Measurements from ENCODE around the gene LSM7.

Gene LSM7

DNA sequence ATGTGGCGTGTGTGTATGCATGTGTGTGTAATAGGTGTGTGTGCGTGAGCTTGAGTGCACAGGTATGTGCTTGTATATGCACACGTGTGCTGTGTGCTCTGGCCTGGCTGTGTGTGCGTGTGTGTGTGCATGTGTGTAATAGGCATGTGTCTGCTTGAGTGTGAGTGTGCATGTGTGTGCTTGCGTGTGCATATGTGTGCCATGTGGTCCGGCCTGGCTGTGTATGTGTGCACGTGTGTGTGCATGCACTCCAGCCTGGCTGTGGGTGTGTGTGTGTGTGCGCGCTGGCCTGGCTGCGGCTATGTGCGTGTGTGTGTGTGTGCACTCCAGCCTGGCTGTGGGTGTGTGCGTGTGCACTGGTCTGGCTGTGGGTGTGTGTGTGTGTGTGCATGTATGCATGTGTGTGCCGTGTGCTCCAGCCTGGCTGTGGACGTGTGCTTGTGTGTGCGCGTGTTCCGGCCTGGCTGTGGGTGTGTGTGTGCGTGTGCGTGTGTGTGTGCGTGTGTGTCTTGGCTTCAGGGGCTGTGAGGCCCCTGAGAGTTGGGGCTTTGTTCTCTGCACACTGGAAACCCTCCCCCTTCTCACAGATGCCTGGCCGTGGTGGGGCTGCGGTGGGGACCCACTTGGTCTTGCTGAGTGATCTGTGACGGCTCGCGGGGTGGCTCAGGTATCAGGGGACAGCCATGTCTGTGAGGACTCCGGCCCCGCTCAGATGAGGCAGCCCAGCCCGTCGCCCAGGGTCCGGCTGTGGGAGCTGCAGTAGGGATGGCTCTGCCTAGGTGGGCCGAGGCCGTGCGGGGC is 8.3 kb upstream of the LSM7 start:
- Mint-ChIP-seq H3K9me3 (peaks cover 9% of the 10 kb centered on the region), H3K36me3 (ENCODE audit: low read depth) (peaks cover 11% of the 10 kb centered on the region), H3K4me3 (no peak overlapping the region), H3K4me1 (ENCODE audit: low read depth) (peaks cover 8% of the 10 kb centered on the region), H3K27me3 (ENCODE audit: low read depth) (no peaks in the 10 kb centered on the region), H3K27ac (peak overlapping the region; percentile 27)
- no peak for DNase-seq (ENCODE audit: low spot score)

DNA sequence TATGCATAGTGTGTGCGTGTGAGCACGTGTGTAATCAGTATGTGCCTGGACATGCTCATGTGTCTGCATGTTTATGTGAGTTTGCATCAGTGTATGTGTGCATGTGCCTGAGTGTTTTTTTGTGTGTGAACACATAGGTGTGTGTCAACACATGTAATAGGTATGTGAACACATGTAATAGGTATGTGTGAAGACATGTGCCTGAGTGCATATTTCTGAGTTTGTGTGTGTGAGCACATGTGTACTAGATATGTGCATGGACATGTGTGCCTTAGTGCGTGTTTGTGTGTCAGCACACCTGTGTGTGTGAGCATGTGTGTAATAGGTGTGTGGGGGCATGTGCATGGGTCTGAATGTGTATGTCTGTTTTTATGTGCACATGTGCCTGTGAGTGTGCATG is 7.5 kb upstream of the LSM7 start:
- DNase-seq (ENCODE audit: low spot score) = no peak
- peaks cover 11% of the 10 kb centered on the region for H3K36me3 Mint-ChIP-seq (ENCODE audit: low read depth)
- H3K4me1 Mint-ChIP-seq (ENCODE audit: low read depth) = peaks cover 8% of the 10 kb centered on the region
- peaks cover 9% of the 10 kb centered on the region for H3K9me3 Mint-ChIP-seq
- peak overlapping the region; percentile 73 for H3K27ac Mint-ChIP-seq
- no peaks in the 10 kb centered on the region for H3K27me3 Mint-ChIP-seq (ENCODE audit: low read depth)
- H3K4me3 Mint-ChIP-seq = no peak overlapping the region

DNA sequence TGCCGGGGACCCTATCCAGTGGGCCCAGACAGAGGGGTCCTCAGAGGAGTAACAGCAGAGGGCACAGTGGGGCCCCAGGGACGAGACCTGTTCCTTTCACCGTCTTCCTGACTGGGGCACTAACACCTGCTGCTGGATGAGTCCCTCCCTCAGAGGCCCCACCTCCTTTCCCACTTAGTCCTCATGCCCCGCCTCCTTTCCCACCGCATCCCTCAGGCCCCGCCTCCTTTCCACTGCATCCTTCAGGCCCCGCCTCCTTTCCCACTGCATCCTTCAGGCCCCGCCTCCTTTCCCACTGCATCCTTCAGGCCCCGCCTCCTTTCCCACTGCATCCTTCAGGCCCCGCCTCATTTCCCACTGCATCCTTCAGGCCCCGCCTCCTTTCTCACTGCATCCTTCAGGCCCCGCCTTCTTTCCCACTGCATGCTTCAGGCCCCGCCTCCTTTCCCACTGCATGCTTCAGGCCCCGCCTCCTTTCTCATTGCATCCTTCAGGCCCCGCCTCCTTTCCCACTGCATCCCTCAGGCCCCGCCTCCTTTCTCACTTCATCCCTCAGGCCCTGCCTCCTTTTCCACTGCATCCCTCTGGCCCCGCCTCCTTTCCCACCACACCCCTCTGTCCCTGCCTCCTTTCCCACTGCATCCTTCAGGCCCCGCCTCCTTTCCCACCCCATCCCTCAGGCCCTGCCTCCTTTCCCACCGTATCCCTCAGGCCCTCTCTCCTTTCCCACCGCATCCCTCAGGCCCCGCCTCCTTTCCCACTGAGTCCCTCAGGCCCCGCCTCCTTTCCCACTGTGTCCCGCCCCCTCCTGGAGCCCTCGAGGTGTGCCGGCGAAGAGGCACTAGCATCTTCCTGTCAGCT is 6.8 kb upstream of the LSM7 start:
- H3K4me3 Mint-ChIP-seq = no peak overlapping the region
- no peak for DNase-seq (ENCODE audit: low spot score)
- peak overlapping the region; percentile 73 for H3K27ac Mint-ChIP-seq
- H3K9me3 Mint-ChIP-seq = peaks cover 9% of the 10 kb centered on the region
- peaks cover 8% of the 10 kb centered on the region for H3K4me1 Mint-ChIP-seq (ENCODE audit: low read depth)
- H3K36me3 Mint-ChIP-seq (ENCODE audit: low read depth) = peaks cover 11% of the 10 kb centered on the region
- H3K27me3 Mint-ChIP-seq (ENCODE audit: low read depth) = no peaks in the 10 kb centered on the region

DNA sequence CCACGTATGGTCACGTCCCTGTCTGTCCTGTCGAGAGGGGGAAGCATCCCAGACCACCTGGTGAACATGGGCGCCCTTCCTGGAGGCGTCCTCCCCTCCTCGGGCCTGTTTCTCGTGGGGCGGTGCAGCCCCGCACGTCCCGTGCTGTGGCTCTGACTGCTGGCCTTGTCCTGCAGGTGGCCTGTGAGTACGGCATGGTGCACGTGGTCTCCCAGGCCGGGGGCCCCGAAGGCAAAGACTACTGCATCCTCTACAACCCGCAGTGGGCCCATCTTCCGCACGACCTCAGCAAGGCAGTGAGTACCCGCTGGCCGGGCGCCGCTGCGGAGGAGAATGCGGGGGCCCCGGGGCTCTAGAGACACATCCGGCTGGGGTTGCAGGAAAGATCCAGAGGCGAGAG is 6.0 kb upstream of the LSM7 start:
- Mint-ChIP-seq H3K36me3 (ENCODE audit: low read depth) (peaks cover 13% of the 10 kb centered on the region), H3K27ac (no peak overlapping the region), H3K9me3 (peaks cover 9% of the 10 kb centered on the region), H3K4me1 (ENCODE audit: low read depth) (peaks cover 14% of the 10 kb centered on the region), H3K4me3 (no peak overlapping the region), H3K27me3 (ENCODE audit: low read depth) (no peaks in the 10 kb centered on the region)
- no peak for DNase-seq (ENCODE audit: low spot score)

DNA sequence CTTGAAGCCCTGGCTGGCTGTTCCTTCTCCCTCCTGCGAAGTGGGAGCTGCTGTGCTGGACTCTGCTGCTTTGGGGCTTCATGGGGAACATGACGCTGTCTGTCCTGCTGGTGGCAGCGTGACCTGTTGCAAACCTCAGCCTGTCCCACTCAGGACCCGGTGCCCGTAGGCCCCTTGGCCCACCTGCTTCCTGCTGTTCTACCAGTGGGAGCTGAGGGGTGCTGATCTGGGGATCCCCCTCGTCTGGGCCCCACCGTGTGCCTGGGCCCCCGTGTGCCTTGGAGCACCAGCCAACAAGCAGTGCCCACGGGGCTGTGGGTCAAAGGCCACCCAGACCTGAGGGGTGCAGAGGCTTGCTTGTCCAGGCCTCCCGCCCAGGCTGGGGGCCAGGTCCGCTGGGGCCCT is 5.4 kb upstream of the LSM7 start:
- peaks cover 16% of the 10 kb centered on the region for H3K36me3 Mint-ChIP-seq (ENCODE audit: low read depth)
- no peak for DNase-seq (ENCODE audit: low spot score)
- peaks cover 9% of the 10 kb centered on the region for H3K9me3 Mint-ChIP-seq
- H3K27ac Mint-ChIP-seq = no peak overlapping the region
- no peaks in the 10 kb centered on the region for H3K27me3 Mint-ChIP-seq (ENCODE audit: low read depth)
- peaks cover 18% of the 10 kb centered on the region for H3K4me1 Mint-ChIP-seq (ENCODE audit: low read depth)
- no peak overlapping the region for H3K4me3 Mint-ChIP-seq

DNA sequence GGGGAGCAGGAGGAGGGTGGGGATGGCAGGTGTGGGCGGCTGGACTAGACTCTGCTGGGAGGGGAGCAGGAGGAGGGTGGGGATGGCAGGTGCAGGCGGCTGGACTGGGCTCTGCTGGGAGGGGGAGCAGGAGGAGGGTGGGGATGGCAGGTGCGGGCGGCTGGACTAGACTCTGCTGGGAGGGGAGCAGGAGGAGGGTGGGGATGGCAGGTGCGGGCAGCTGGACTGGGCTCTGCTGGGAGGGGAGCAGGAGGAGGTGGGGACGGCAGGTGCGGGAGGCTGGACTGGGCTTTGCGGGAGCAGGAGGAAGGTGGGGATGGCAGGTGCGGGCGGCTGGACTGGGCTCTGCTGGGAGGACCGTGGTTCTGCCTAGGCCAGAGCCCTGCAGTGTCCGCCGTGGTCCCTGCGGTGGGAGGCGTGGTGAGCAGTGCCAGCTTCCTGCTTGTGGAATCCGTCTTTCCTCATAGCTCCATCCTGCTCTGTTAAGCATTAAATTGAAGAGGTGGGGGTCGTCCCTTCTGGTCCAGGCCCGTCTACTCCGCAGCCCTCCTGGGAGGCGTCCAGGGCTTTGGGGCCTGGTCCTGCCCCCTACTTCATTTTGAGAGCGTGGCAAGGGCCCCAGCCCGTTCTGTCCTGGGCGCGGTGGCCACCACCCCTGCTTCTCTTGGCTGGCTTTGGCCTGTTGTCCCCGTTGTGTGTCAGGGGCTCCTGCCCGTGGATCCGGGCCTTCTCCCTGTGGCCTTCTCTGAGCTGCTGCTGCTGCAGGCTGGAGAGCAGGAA is 4.8 kb upstream of the LSM7 start:
- no peaks in the 10 kb centered on the region for H3K27me3 Mint-ChIP-seq (ENCODE audit: low read depth)
- H3K4me1 Mint-ChIP-seq (ENCODE audit: low read depth) = peaks cover 19% of the 10 kb centered on the region
- H3K4me3 Mint-ChIP-seq = no peak overlapping the region
- DNase-seq (ENCODE audit: low spot score) = no peak
- H3K27ac Mint-ChIP-seq = peak overlapping the region; percentile 9
- H3K9me3 Mint-ChIP-seq = peaks cover 9% of the 10 kb centered on the region
- peaks cover 18% of the 10 kb centered on the region for H3K36me3 Mint-ChIP-seq (ENCODE audit: low read depth)

DNA sequence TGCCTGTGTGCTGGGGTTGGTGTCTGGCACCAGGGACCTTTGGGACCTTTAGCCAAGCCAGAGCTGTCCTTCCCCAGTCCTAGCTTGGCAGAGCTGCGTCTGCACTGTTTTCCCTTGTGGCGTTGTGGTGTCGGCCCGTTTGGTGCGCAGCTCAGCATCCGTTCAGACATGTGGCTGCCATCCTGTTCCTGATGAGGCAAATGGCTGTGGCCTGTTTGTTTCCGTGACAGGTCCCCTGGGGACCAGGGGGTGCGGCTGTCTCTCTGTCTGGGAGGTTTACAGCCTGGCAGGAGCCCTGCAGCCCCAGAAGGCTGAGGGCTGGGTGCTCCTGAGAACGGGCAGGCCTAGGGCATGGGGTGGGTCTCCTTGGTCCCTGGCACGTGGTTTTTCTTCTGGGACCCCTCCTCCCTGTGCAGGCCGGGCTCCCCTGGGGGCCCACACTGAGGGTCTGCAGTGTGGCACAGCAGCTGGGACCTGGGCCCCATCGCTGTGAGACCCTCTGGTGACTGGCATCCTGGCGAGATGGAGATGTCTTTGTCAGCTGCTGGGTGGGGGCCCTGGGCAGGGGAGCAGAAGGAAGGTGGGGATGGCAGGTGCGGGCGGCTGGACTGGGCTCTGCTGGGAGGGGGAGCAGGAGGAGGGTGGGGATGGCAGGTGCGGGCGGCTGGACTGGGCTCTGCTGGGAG is 4.1 kb upstream of the LSM7 start:
- H3K4me1 Mint-ChIP-seq (ENCODE audit: low read depth) = peaks cover 23% of the 10 kb centered on the region
- no peaks in the 10 kb centered on the region for H3K27me3 Mint-ChIP-seq (ENCODE audit: low read depth)
- peaks cover 9% of the 10 kb centered on the region for H3K9me3 Mint-ChIP-seq
- DNase-seq (ENCODE audit: low spot score) = no peak
- H3K27ac Mint-ChIP-seq = peak overlapping the region; percentile 79
- H3K4me3 Mint-ChIP-seq = peak overlapping the region; percentile 27
- peaks cover 22% of the 10 kb centered on the region for H3K36me3 Mint-ChIP-seq (ENCODE audit: low read depth)

DNA sequence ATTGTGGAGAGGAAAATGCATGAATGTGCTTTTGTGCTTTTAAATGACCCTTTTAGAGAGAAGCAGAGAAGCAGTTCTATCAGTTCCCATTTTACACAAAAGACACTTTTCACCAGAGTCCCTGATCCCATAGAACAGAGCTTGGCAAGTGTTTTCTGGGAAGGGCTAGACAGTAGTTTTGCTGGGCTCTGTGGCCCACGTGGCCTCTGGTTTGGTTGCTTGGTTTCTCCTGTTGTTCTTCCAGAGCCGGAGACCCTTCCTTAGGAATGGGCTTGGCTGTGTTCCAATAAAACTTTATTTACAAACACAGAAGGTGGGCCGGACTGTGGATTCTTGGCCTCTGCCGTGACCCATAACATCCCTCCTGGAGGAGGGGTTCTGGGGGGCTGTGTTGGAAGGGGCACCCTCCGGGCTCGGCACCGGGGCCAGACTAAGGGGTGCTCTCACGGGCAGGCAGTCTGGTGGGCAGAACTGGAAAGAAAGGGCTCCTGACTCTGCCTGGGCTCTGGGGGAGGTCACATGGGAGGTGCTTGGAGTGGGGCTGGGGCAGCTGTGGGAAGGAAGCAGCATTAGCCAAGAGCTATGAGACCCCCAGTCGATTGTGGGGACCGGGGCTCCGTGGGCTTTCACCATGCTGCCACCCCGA is 3.3 kb upstream of the LSM7 start:
- peak overlapping the region; percentile 36 for H3K4me3 Mint-ChIP-seq
- no peak for DNase-seq (ENCODE audit: low spot score)
- H3K4me1 Mint-ChIP-seq (ENCODE audit: low read depth) = peaks cover 27% of the 10 kb centered on the region

DNA sequence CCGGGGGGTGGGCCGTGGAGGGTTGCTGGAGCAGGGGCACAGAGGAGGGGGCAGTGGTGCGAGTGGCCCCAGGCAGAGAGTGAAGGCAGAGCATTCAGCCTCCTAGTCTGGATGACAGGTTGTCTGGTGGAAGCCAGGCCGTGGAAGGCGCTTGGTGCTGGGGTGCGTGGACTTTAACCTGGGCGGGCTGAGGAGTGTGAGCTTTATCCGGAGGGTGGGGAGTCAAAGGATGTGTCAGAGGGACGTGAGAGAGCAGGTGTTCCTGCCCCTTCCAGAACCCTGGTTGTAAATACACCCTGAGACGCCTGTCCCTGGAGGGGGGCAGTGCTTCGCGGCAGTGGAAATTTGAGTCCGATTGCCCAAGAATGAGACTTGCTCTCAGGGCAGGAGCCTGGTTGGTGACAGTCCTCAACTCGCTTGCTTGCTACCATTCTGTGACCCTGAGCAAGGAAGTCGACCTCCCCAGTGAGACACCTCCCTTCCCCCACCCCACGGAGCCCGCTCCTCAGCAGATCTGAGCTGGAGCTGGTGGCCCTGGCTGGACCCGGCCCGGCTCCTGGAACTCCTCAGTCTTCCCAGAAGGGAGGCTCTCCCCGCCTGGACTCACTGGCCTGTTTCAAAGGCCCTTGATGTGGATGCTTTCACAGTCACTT is 2.4 kb upstream of the LSM7 start:
- H3K4me1 Mint-ChIP-seq (ENCODE audit: low read depth) = peaks cover 30% of the 10 kb centered on the region
- H3K36me3 Mint-ChIP-seq (ENCODE audit: low read depth) = peaks cover 26% of the 10 kb centered on the region
- H3K4me3 Mint-ChIP-seq = peak overlapping the region; percentile 39
- peaks cover 2% of the 10 kb centered on the region for H3K9me3 Mint-ChIP-seq
- H3K27ac Mint-ChIP-seq = peak overlapping the region; percentile 64
- no peak for DNase-seq (ENCODE audit: low spot score)
- no peaks in the 10 kb centered on the region for H3K27me3 Mint-ChIP-seq (ENCODE audit: low read depth)

More for the DNA sequence above, 3.3 kb upstream of the LSM7 start:
- Mint-ChIP-seq H3K27ac (peak overlapping the region; percentile 79), H3K9me3 (peaks cover 9% of the 10 kb centered on the region), H3K27me3 (ENCODE audit: low read depth) (no peaks in the 10 kb centered on the region), H3K36me3 (ENCODE audit: low read depth) (peaks cover 26% of the 10 kb centered on the region)

DNA sequence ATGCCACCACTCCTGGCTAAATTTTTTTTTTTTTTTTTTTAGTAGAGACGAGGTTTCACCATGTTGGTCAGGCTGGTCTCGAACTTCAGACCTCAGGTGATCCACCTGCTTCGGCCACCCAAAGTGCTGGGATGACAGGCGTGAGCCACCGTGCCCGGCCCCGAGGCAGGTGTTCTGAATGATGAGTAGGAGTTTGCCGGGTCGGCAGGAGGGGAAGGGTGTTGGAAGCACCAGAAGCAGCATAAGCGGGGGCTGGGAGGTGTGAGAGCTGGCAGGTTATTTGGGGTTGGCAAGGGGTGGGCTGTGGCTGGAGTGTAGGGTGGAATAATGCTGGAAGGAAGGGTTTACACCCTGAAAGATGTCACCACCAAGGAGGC is 1.9 kb upstream of the LSM7 start:
- Mint-ChIP-seq H3K27ac (peak overlapping the region; percentile 64), H3K9me3 (no peaks in the 10 kb centered on the region), H3K36me3 (ENCODE audit: low read depth) (peaks cover 26% of the 10 kb centered on the region), H3K4me3 (peak overlapping the region; percentile 39), H3K4me1 (ENCODE audit: low read depth) (peaks cover 32% of the 10 kb centered on the region), H3K27me3 (ENCODE audit: low read depth) (no peaks in the 10 kb centered on the region)
- DNase-seq (ENCODE audit: low spot score) = no peak

DNA sequence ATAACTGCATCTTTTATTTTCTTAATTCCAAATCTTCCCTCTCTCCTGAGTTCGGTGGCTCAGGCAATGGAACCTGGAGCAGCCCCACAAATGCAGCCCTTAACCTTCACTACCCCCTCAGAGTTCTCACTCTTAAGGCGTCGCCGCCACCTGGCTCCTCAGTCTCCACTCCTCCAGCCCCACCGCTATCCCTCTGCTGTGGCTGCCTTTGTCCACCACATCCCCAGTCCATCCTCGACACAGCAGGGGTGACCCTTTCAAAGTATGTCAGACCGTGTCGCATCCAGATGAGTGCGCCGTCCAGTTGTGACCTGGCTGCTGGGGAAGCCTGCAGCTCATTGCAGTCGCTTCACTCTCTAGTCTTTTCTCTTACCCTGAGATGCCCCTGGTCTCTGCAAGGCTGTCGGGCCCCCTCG is 1.1 kb upstream of the LSM7 start:
- peaks cover 28% of the 10 kb centered on the region for H3K36me3 Mint-ChIP-seq (ENCODE audit: low read depth)
- H3K4me1 Mint-ChIP-seq (ENCODE audit: low read depth) = peaks cover 34% of the 10 kb centered on the region
- H3K4me3 Mint-ChIP-seq = peak overlapping the region; percentile 83
- H3K9me3 Mint-ChIP-seq = no peaks in the 10 kb centered on the region
- peak overlapping the region; percentile 88 for H3K27ac Mint-ChIP-seq
- H3K27me3 Mint-ChIP-seq (ENCODE audit: low read depth) = no peaks in the 10 kb centered on the region
- no peak for DNase-seq (ENCODE audit: low spot score)

DNA sequence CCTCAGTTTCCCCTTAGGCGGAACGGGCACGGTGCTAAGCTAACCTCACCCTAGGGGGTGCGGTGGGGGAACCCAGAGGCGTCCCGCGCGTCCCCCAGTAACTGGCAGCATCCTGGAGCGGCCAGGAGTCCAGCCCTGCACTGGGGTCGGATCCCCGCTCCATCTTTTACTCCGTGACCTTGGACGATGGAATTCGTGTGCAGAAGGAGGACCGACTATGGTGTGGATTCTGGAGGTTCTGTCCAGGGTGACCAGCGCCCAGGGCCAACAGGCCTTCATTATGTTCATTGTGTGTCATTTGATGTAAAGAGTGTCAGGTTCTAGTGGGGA is 728 bp upstream of the LSM7 start:
- peaks cover 35% of the 10 kb centered on the region for H3K4me1 Mint-ChIP-seq (ENCODE audit: low read depth)
- no peak for DNase-seq (ENCODE audit: low spot score)
- H3K9me3 Mint-ChIP-seq = no peaks in the 10 kb centered on the region
- H3K27ac Mint-ChIP-seq = peak overlapping the region; percentile 88
- H3K4me3 Mint-ChIP-seq = peak overlapping the region; percentile 83
- no peaks in the 10 kb centered on the region for H3K27me3 Mint-ChIP-seq (ENCODE audit: low read depth)
- peaks cover 28% of the 10 kb centered on the region for H3K36me3 Mint-ChIP-seq (ENCODE audit: low read depth)
